SU-DHL-6 (cell line): ENCODE measurements around the gene ZNF565.
"Not testable (repeated sequence)": the region's sequence is repeated elsewhere in the genome, so short reads cannot be mapped to it uniquely, and the experiment has no call there.

Experiments
- H2AFZ ChIP-seq: fragments of 200-600 bp; sonication (generic); 2 replicates; pipeline ENCODE4 v1.6.1; 2014; ENCODE audit warnings: low read depth, mild to moderate bottlenecking, moderate library complexity, mixed read lengths, antibody characterized with exemption, low read length; ENCODE audit not compliant: severe bottlenecking
- H3F3A ChIP-seq: fragments of 200-600 bp; shearing (Covaris generic); 2 replicates; pipeline ENCODE4 v1.6.0; 2016; ENCODE audit warnings: antibody characterized with exemption, mild to moderate bottlenecking; ENCODE audit not compliant: insufficient read depth
- H3K27ac ChIP-seq: fragments of 200-600 bp; sonication (generic); 2 replicates; pipeline ENCODE4 v1.5.1; 2016; ENCODE audit warnings: low read depth, mild to moderate bottlenecking, low read length, moderate library complexity, mixed read lengths
- H3K27me3 ChIP-seq: fragments of 200-600 bp; sonication (generic), shearing (Covaris generic); 2 replicates; pipeline ENCODE4 v1.6.0; 2014; ENCODE audit warnings: mild to moderate bottlenecking, low read length
- H3K36me3 ChIP-seq: fragments of 200-600 bp; sonication (generic); 2 replicates; pipeline ENCODE4 v1.6.1; 2014; ENCODE audit warnings: mild to moderate bottlenecking, low read length, mixed read lengths
- H3K4me2 ChIP-seq: fragments of 300-600, 200-600 bp; shearing (Covaris generic), sonication (generic); 2 replicates; pipeline ENCODE4 v1.6.0; 2014; ENCODE audit warnings: low read length, low read depth, mild to moderate bottlenecking; ENCODE audit not compliant: poor library complexity, severe bottlenecking
- H3K4me3 ChIP-seq: fragments of 200-600 bp; sonication (generic); 2 replicates; pipeline ENCODE4 v1.5.1; 2014; ENCODE audit warnings: antibody characterized with exemption, low read length, mild to moderate bottlenecking, mixed read lengths; ENCODE audit not compliant: insufficient read depth, poor library complexity, severe bottlenecking
- H3K79me2 ChIP-seq: fragments of 200-600 bp; sonication (generic); 2 replicates; pipeline ENCODE4 v1.6.1; 2014; ENCODE audit warnings: mild to moderate bottlenecking, low read length, moderate library complexity; ENCODE audit not compliant: insufficient read depth
- H3K9ac ChIP-seq: fragments of 200-600 bp; sonication (generic); 2 replicates; pipeline ENCODE4 v1.7.0; 2014; ENCODE audit warnings: mild to moderate bottlenecking, low read length
- H3K9me2 ChIP-seq: fragments of 200-600 bp; sonication (generic); replicated peaks from 2 replicates; pipeline ENCODE4 v1.6.1; 2014; ENCODE audit warnings: low read length; ENCODE audit not compliant: insufficient read depth
- H3K9me3 ChIP-seq: fragments of 200-600 bp; sonication (generic); 2 replicates; pipeline ENCODE4 v1.6.1; 2014; ENCODE audit warnings: low read length, mixed read lengths; ENCODE audit not compliant: insufficient read depth
- H4K20me1 ChIP-seq: fragments of 200-600 bp; sonication (generic); 2 replicates; pipeline ENCODE4 v1.6.1; 2014; ENCODE audit warnings: low read depth, mild to moderate bottlenecking, antibody characterized with exemption, low read length, moderate library complexity, mixed read lengths
- CTCF ChIP-seq: fragments of 200-600 bp; sonication (generic); IDR thresholded peaks from one replicate; pipeline ENCODE4 v1.5.1; 2017; ENCODE audit warnings: antibody characterized with exemption, mild to moderate bottlenecking, low read length, moderate library complexity; ENCODE audit not compliant: insufficient read depth, poor library complexity, severe bottlenecking
- EZH2phosphoT487 ChIP-seq: fragments of 200-600 bp; sonication (generic), shearing (Covaris generic); conservative IDR thresholded peaks from 2 replicates; pipeline ENCODE4 v1.6.1; 2018; ENCODE audit warnings: mild to moderate bottlenecking, antibody characterized with exemption, low read length, moderate library complexity, mixed read lengths

ZNF565 gene

GRCh38 chr19:36236946-36237310 is 22.5 kb upstream of the ZNF565 start:
- no peaks in the 10 kb centered on the region for H3K9me2 ChIP-seq
- 0 out of 2 replicates have a peak, but pooled peaks cover 4% of the 10 kb centered on the region for H4K20me1 ChIP-seq
- TF ChIP-seq EZH2phosphoT487 = no peak
- no peak for TF ChIP-seq CTCF
- H3K4me2 ChIP-seq = no peak overlapping the region
- peaks cover 9% of the 10 kb centered on the region for H3F3A ChIP-seq
- H3K9ac ChIP-seq = no peak overlapping the region
- H3K79me2 ChIP-seq = no peaks in the 10 kb centered on the region
- H3K36me3 ChIP-seq = peaks cover 53% of the 10 kb centered on the region
- H2AFZ ChIP-seq = no peak overlapping the region
- no peak overlapping the region for H3K4me3 ChIP-seq
- H3K27me3 ChIP-seq = no peaks in the 10 kb centered on the region
- no peak overlapping the region for H3K27ac ChIP-seq
- H3K9me3 ChIP-seq = no peaks in the 10 kb centered on the region

- Histone ChIP-seq H3K9me2 (no peaks in the 10 kb centered on the region), H3F3A (peaks cover 9% of the 10 kb centered on the region), H3K36me3 (peaks cover 53% of the 10 kb centered on the region), H3K9me3 (no peaks in the 10 kb centered on the region), H3K27me3 (no peaks in the 10 kb centered on the region), H3K4me3 (no peak overlapping the region), H3K27ac (no peak overlapping the region), H3K9ac (no peak overlapping the region), H2AFZ (no peak overlapping the region), H4K20me1 (0 out of 2 replicates have a peak, but pooled peaks cover 4% of the 10 kb centered on the region), H3K4me2 (no peak overlapping the region), H3K79me2 (no peaks in the 10 kb centered on the region)
- TF ChIP-seq CTCF = no peak
- TF ChIP-seq EZH2phosphoT487 = no peak
These were observed 22.0 kb upstream of the ZNF565 start for GRCh38 chr19:36236304-36236945.

DNA sequence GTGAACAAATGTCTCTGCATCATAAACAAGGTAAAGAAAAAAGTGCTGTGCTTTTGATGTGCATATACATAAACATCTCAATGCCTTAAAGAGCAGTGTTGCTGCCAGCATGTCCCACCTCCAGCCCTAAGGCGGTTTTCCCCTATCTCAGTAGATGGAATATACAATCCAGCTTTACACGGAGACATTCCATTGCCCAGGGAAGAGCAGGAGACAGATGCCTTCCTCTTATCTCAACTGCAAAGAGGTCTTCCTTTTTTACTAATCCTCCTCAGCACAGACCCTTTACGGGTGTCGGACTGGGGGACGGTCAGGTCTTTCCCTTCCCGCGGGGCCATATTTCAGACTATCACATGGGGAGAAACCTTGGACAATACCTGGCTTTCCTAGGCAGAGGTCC is 19.2 kb upstream of the ZNF565 start:
- not testable (repeated sequence) for H2AFZ ChIP-seq, H4K20me1 ChIP-seq, H3K9me3 ChIP-seq, H3K9me2 ChIP-seq, H3K27ac ChIP-seq, H3K27me3 ChIP-seq, H3K9ac ChIP-seq, H3K4me3 ChIP-seq, H3F3A ChIP-seq, H3K4me2 ChIP-seq
- peaks cover 59% of the 10 kb centered on the region for H3K36me3 ChIP-seq
- H3K79me2 ChIP-seq = peaks cover 14% of the 10 kb centered on the region; the same call in 1 of the 2 replicates

GRCh38 chr19:36225219-36225892 is 10.9 kb upstream of the ZNF565 start:
- H3K9me2 ChIP-seq = no peaks in the 10 kb centered on the region
- no peak for TF ChIP-seq CTCF
- no peak for TF ChIP-seq EZH2phosphoT487
- H3K27me3 ChIP-seq = no peaks in the 10 kb centered on the region
- H3K4me2 ChIP-seq = no peak overlapping the region
- H3K9me3 ChIP-seq = no peaks in the 10 kb centered on the region
- H3F3A ChIP-seq = peaks cover 7% of the 10 kb centered on the region; the same call in 1 of the 2 replicates
- H3K27ac ChIP-seq = no peak overlapping the region
- peaks cover 89% of the 10 kb centered on the region for H3K79me2 ChIP-seq
- H3K9ac ChIP-seq = no peak overlapping the region
- no peak overlapping the region for H3K4me3 ChIP-seq
- peaks cover 38% of the 10 kb centered on the region; the same call in 1 of the 2 replicates for H3K36me3 ChIP-seq
- peaks cover 28% of the 10 kb centered on the region for H4K20me1 ChIP-seq
- no peak overlapping the region for H2AFZ ChIP-seq
